ENCODE data around the gene SUSD3.

The SUSD3 gene

DNA sequence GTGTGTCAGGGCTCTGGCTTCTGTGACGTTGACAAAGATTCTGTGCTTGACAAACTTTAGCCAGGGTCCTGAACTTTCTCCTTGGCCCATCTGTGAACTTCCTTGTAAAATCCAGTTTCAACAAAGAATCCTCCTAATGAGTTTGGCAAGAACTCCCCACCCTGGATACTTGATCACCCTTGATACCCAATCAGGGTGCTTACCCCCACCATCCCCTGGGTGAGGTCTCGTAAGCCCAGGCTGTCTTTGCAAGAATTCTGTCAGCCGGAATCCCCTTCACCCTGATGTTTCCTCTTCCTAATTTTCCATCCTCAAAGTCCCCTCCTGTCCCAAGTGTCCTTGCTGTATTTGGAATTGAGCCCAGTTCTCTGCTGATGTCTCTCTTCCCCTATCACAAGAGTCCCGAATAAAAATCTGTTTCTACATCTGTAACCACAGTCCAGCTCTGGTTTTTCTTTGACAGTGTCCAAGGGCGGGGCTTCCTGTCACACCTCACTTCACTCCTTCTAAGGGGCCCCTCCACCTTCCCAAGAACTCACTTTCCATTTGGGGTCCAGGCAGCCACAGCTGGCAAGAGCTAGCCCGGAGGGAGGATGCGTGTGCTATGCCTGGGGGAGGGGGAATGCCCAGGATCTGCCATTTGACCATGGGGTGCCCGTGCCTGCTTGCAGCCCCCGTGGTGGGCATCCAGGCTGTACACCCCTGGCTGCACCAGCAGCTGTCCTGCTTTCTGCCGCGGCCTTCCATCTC lies 34.8 kb downstream of the SUSD3 start:
- ChIA-PET CTCF (no interaction called here), POLR2A (ENCODE audit: low non-redundant PET) (no interaction called here)
- H3K27ac ChIP-seq, result peak overlapping the region; percentile 94
- DNase-seq (ENCODE audit: low spot score), result no peak
- TF ChIP-seq CTCF (conservative IDR thresholded peaks at IDR 0.05; ENCODE audit: low read depth), result no peak

DNA sequence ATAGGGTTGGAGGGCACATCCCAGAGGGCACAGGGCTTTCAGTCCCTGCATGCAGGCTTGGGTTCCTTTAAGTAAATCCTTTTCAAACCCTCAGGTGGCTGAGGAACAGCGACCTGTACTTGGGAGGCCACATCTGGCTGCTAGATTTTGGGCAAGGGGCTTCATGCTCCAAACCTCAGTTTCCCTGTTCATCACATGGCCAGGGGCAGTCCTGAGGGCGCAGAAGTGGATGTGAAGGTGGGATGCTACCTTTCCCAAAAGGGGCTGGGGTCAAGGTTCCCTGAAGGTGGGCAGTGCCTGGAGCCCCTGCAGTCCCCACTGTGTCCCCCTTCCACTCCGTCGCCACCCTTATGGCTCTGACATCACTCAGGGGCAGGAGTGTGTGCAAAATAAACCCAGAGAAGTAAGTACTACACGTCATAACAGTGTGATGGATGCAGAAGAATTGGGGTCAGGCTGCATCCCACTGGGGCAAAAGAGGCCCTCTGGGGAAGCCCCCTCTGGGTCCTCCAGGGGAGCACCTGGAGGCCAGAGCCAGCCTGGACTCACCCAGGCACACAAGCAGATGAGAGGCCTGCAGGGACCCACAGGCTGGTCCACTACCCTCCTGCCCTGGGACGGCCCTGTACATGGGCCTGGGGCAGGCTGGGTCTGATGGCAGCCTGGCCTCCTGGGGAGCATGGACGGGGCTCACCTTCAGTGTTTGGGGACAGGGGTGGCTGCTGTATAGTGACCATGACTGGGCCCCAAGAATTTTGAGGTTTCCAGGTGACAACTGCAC lies 35.6 kb downstream of the SUSD3 start:
- peak overlapping the region; percentile 94 for H3K27ac ChIP-seq
- TF ChIP-seq CTCF (conservative IDR thresholded peaks at IDR 0.05; ENCODE audit: low read depth), result no peak
- ChIA-PET POLR2A (ENCODE audit: low non-redundant PET) (no interaction called here), CTCF (interaction anchor here (1.0 to 1.3 kb wide), 2 partner anchors 15 to 378 kb away, joined by 3 to 6 read pairs; no protein-coding TSS in a partner anchor)
- DNase-seq (ENCODE audit: low spot score), result no peak

DNA sequence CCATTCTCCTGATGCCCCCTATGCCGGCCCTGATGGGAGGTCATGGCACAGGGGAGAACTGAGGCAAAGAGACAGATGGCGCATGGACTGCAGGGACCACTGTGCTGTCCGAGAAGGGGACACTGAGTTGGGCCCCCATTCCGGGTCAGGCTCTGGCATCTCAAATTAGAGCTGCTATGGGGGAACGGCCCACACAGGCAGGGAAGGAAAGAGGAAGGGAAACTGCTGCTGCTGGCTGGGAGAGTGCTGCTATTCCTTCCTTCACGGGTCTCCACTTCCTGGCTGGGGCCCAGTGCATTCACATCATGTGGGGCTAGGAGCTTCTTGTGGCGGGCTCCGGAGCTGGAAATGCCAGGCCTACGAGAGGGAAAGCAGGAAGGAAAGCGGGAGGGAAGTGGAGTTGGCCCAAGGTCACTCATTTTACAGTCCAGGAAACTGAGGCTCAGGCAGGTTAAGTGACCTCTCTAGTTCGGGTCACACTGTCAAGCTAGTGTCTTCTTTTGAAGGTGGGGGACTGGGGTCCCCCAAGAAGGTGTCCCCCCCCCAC lies 36.2 kb downstream of the SUSD3 start:
- CTCF ChIA-PET, result interaction anchor here (0.5 to 1.3 kb wide), 3 partner anchors 14 to 379 kb away, joined by 3 to 6 read pairs (median 4); no protein-coding TSS in a partner anchor
- no peak for TF ChIP-seq CTCF (conservative IDR thresholded peaks at IDR 0.05; ENCODE audit: low read depth)
- H3K27ac ChIP-seq, result peak overlapping the region; percentile 94
- POLR2A ChIA-PET (ENCODE audit: low non-redundant PET), result interaction anchor here (1.0 kb wide), 1 partner anchor 10 kb away, joined by 3 read pairs; no protein-coding TSS in a partner anchor
- DNase-seq (ENCODE audit: low spot score), result no peak

DNA sequence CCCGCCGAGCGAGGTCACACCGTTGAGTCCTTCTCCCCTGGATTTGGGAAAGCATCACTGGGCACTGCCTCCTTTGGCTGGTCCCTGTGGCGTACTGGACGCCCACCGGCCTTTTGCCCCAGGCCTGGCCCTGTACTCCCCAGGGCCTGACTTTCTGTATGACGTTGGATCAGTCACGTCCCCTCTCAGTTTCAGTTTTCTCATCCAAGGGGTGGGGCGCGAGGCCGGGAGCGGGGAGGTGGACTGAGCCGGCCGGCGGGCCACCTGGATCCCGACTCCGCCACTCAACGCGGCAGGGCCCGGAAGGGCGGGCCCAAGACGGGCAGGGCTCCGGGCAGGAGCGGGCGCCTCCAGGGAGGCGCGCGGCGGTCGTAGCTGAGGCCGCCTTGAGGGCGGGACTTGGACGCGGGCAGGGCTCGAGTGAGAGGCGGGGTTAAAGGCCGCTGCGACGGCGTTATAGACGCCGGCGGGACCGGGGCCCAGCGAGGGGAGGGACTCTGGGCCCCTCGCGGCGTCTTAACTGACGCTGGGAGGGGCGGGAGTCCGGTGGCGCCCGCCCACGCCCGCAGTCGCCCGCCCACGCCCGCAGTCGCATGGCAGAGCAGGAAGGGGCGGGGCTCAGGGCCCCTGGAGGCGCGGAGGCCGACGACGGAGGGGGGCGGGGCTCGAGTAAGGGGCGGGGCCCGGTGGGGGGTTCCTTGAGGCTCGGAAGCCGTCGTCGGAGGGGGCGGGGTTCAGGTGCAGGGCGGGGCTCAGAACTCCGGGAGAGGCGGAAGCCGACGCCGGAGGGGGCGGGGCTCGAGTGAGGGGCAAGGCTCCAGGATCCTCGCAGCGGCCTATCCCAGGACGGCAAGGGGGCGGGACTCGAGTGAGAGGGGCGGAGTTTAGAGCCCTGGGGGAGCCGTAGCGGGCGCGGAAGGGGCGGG lies 37.0 kb downstream of the SUSD3 start:
- ChIA-PET CTCF (interaction anchor here (0.5 to 1.3 kb wide), 3 partner anchors 13 to 380 kb away, joined by 3 to 6 read pairs (median 4); no protein-coding TSS in a partner anchor), POLR2A (ENCODE audit: low non-redundant PET) (interaction anchor here (0.6 to 1.0 kb wide), 4 partner anchors 11 to 55 kb away, joined by 3 to 6 read pairs (median 4); no protein-coding TSS in a partner anchor)
- DNase-seq (ENCODE audit: low spot score), result peak; percentile 100
- TF ChIP-seq CTCF (conservative IDR thresholded peaks at IDR 0.05; ENCODE audit: low read depth), result no peak
- peak overlapping the region; percentile 94 for H3K27ac ChIP-seq

DNA sequence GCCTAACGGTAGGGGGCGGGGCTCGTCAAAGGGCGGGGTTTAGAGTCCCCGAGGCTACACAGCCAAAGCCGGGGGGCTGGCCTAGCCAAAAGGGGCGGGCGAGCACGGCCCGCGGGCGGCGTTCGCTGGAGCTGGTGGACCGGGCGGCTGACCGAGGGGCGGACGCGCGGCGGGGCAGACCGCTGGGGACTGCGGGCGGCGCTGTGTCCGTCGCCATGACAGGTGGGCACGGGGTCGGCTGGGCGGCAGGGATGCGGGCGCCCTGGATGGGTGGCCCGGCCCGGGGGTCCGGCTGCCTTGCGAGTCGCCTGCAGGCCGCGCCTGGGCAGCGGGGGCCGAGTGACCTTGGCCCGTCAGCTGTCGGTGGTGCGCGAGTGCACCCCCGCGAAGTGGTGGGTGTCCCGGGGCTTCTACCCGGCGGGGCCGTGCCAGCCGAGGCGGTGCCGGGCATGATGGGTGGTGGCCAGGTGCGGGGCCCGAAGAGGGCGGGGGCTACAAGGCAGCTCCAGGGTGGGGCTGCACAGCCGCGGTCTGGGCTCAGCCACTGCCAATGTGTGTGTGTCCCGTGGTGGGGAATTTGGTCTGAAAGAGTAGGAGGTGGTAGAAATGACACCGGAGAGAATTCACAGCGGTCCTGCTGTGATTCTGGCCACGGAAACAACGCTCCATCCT lies 37.8 kb downstream of the SUSD3 start, which contains the start of gene CARD19:
Gene CARD19, plus strand, starts transcription at position 87 of the 672 bp plus-strand sequence. Its CDS starts 129 bp downstream, at position 216.
- TF ChIP-seq CTCF (conservative IDR thresholded peaks at IDR 0.05; ENCODE audit: low read depth), result no peak
- ChIA-PET POLR2A (ENCODE audit: low non-redundant PET) (interaction anchor here (0.6 to 0.8 kb wide), 2 partner anchors 29 to 56 kb away, joined by 3 to 4 read pairs; no protein-coding TSS in a partner anchor), CTCF (interaction anchor here (3.6 kb wide), 1 partner anchor 13 kb away, joined by 22 read pairs; no protein-coding TSS in a partner anchor)
- H3K27ac ChIP-seq, result peak within 1 kb of the TSS; percentile 94
- DNase-seq (ENCODE audit: low spot score), result peak; percentile 69
